Mucosa of descending colon (tissue), 3 donors: Measurements from ENCODE around the gene SNPH. TPM values are rescaled to one million over a fixed set of nuclear protein-coding genes. Genes with fewer than 3 reads are reported as not detected.

Experiments used
- ATAC-seq: fragments of 200-7000 bp; cut with Tn5 transposase; one replicate; pipeline ENCODE4 v1.9.1; 2020; ENCODE audit warnings: mild to moderate bottlenecking, moderate library complexity
- DNase-seq, 3 donors: peaks; one replicate each; pipeline ENCODE4 v3.0.0-alpha.2; 2020
- H3K36me3 ChIP-seq: fragments of 200-600 bp; one replicate; pipeline ENCODE4 v1.8.0; 2021; ENCODE audit warnings: low read depth, mild to moderate bottlenecking
- H3K4me1 ChIP-seq: fragments of 200-600 bp; one replicate; pipeline ENCODE4 v1.8.0; 2021; ENCODE audit warnings: low read depth, mild to moderate bottlenecking
- H3K4me3 ChIP-seq: fragments of 200-600 bp; one replicate; pipeline ENCODE4 v1.8.0; 2021; ENCODE audit warnings: mild to moderate bottlenecking
- H3K9me3 ChIP-seq: fragments of 200-600 bp; one replicate; pipeline ENCODE4 v1.8.0; 2021; ENCODE audit warnings: mild to moderate bottlenecking
- CTCF ChIP-seq: fragments of 200-600 bp; IDR thresholded peaks from one replicate; pipeline ENCODE4 v1.8.0; 2022; ENCODE audit warnings: antibody characterized with exemption, mild to moderate bottlenecking
- intact Hi-C, 2 donors: fragments of 100-400 bp; cut with DNase I in 1 of 2; cut with micrococcal nuclease in 1 of 2; formaldehyde crosslinking; loops; one replicate each; pipeline versions ENCODE4 v1.11.0 to v1.11.1; 2022; cut with DNase I, micrococcal nuclease
- total RNA-seq, 3 donors: library from RNA; stranded (reverse); fragmentation: NEBNext Ultra II Directional in 2 of 3; extraction: Animal tissue kit (Norgen Biotek cat#: 25700) in 2 of 3; gene quantifications; one replicate each; pipeline versions ENCODE4 v1.2.1 to v1.2.4, GENCODE V29; 2021 to 2023
- donor health status: DM: no; HTN: no; CAD: no; lungs with moderate emphysema.
- donor health status: DM: no; HTN: no; CAD: no.
- donor health status: DM: no; HTN: yes; CAD: no.

The SNPH gene
- total RNA-seq, 3 donors from 2014 or later, result 1.1 to 11.7 (median 2.2) TPM

- no peak for ATAC-seq
- Histone ChIP-seq H3K4me1 (no peaks in the 10 kb centered on the region), H3K36me3 (no peaks in the 10 kb centered on the region), H3K4me3 (no peak overlapping the region), H3K9me3 (no peaks in the 10 kb centered on the region)
- TF ChIP-seq CTCF, result no peak
- intact Hi-C loops, result no loop called here
- DNase-seq, result no peak
Observed at GRCh38 chr20:1273366-1273765, 7.3 kb downstream of the SNPH start.

- Histone ChIP-seq H3K4me1 (no peaks in the 10 kb centered on the region), H3K4me3 (no peak overlapping the region), H3K36me3 (no peaks in the 10 kb centered on the region), H3K9me3 (no peaks in the 10 kb centered on the region)
- no peak for TF ChIP-seq CTCF
- intact Hi-C loops, result no loop called here
- ATAC-seq (no peak), DNase-seq (no peak)
Observed at GRCh38 chr20:1274485-1275311, 8.6 kb downstream of the SNPH start.

- DNase-seq, result no peak
- Histone ChIP-seq H3K4me3 (no peak overlapping the region), H3K9me3 (no peaks in the 10 kb centered on the region), H3K4me1 (no peaks in the 10 kb centered on the region), H3K36me3 (no peaks in the 10 kb centered on the region)
- ATAC-seq, result no peak
- intact Hi-C loops, result no loop called here
- no peak for TF ChIP-seq CTCF
Observed at GRCh38 chr20:1275919-1276318, 9.8 kb downstream of the SNPH start.

DNA sequence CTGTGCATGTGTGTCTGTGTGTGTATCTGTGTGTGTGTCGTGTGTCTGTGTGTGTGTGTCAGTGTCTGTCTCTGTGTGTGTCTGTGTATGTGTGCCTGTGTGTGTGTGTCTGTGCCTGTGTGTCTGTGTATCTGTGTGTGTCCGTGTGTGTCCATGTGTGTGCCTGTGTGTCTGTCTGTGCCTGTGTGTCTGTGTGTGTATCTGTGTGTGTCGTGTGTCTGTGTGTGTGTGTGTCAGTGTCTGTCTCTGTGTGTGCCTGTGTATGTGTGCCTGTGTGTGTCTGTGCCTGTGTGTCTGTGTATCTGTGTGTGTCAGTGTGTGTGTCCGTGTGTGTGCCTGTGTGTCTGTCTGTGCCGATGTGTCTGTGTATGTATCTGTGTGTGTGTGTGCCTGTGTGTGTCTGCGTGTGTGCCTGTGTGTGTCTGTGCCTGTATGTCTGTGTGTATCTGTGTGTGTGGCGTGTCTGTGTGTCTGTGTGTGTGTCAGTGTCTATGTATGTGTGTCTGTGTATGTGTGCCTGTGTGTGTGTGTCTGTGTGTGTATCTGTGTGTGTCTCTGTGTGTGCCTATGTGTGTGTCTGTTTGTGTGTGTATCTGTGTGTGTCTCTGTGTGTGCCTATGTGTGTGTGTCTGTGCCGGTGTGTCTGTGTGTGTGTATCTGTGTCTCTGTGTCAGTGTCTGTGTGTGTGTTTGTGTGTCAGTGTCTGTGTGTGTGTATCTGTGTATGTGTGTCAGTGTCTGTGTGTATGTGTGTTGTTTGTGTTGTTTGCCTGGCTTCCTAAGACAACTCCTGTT, 11.6 kb downstream of the SNPH start:
- no peaks in the 10 kb centered on the region for H3K9me3 ChIP-seq
- no peaks in the 10 kb centered on the region for H3K36me3 ChIP-seq
- DNase-seq, result no peak
- ATAC-seq, result no peak
- intact Hi-C loops, result no loop called here
- peaks cover 7% of the 10 kb centered on the region for H3K4me1 ChIP-seq
- no peak overlapping the region for H3K4me3 ChIP-seq
- TF ChIP-seq CTCF, result no peak

DNA sequence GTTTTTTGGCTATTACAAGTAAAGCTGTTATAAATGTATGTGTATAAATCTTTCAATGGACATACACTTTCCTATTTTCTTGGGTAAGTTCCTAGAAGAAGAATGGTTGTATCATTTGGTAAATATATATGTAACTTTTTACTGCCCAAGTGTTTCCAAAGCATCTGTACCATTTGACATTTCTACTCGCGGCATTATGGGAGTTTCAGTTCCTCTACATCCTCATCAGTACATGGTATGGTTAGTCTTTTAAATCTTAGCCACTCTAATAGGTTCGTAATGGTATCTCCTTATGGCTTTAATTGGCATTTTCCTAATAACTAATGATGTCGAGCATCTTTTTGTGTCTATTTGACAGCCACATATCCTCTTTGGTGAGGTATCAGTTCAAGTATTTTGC, 12.9 kb downstream of the SNPH start:
- H3K9me3 ChIP-seq, result no peaks in the 10 kb centered on the region
- intact Hi-C loops, result no loop called here
- no peak for DNase-seq
- no peak overlapping the region for H3K4me3 ChIP-seq
- no peak for TF ChIP-seq CTCF
- peaks cover 7% of the 10 kb centered on the region for H3K4me1 ChIP-seq
- no peak for ATAC-seq
- no peaks in the 10 kb centered on the region for H3K36me3 ChIP-seq
